Body of pancreas (tissue), 4 donors: Measurements from ENCODE around the gene FHIP2A. TPM values are rescaled to one million over a fixed set of nuclear protein-coding genes. Genes with fewer than 3 reads are reported as not detected.
"Not testable (repeated sequence)": the region's sequence is repeated elsewhere in the genome, so short reads cannot be mapped to it uniquely, and the experiment has no call there.

Source experiments
- ATAC-seq: fragments of 150-250 bp; one replicate; pipeline ENCODE4 v1.9.1; 2016
- DNase-seq, 4 donors: peaks; one replicate each; pipeline ENCODE4 v3.0.0-alpha.2; 2019
- H3K27ac ChIP-seq, 4 donors: fragments of 200-600 bp; sonication (generic); 1 replicate in 3 of 4; 2 replicates in 1 of 4; pipeline versions ENCODE4 v1.5.1 to v1.6.1; 2016 to 2019; ENCODE audit warnings: mild to moderate bottlenecking in 1 of 4, mixed read lengths in 1 of 4, moderate library complexity in 1 of 4
- H3K27me3 ChIP-seq, 2 donors: fragments of 200-600 bp; sonication (generic); one replicate each; pipeline ENCODE4 v1.6.0; 2016; ENCODE audit warnings: mild to moderate bottlenecking in 1 of 2
- H3K36me3 ChIP-seq, 2 donors: fragments of 200-600 bp; sonication (generic); replicated peaks in 1 of 2; 2 replicates each; pipeline ENCODE4 v1.5.1; 2016; ENCODE audit warnings: low read depth in 2 of 2; ENCODE audit not compliant: insufficient read depth in 1 of 2
- H3K4me1 ChIP-seq: fragments of 200-600 bp; sonication (generic); one replicate; pipeline ENCODE4 v1.6.0; 2016
- H3K4me3 ChIP-seq, 2 donors: fragments of 200-600 bp; sonication (generic); 1 replicate in 1 of 2; 2 replicates in 1 of 2; pipeline ENCODE4 v1.5.1; 2016 to 2019
- H3K9me3 ChIP-seq, 3 donors: fragments of 200-600 bp; sonication (generic); 1 replicate in 2 of 3; 2 replicates in 1 of 3; pipeline ENCODE4 v1.5.1; 2016
- CTCF ChIP-seq, 7 experiments: fragments of 450-650 bp in 4 of 7; fragments of 200-600 bp in 3 of 7; sonication (generic) in 3 of 7; IDR thresholded peaks; one replicate each; pipeline ENCODE4 v1.5.1; 2016 to 2019; ENCODE audit warnings: antibody characterized with exemption in 7 of 7
- POLR2A ChIP-seq, 3 donors: fragments of 450-650 bp; IDR thresholded peaks; one replicate each; pipeline ENCODE4 v1.6.1; 2016; ENCODE audit warnings: antibody characterized with exemption in 3 of 3, mild to moderate bottlenecking in 2 of 3
- WGBS, 2 donors: methylation state at CpG; one replicate each; pipeline ENCODE4 v1.1.5; 2017; 5-methylcytosine and 5-hydroxymethylcytosine counted together
- intact Hi-C: fragments of 100-400 bp; cut with DNase I; formaldehyde crosslinking; loops from one replicate; pipeline ENCODE4 v1.15.1; 2023
- total RNA-seq, 2 donors: library from RNA; depleted of rRNA; stranded (reverse); fragments of >200 nt; gene quantifications; one replicate each; pipeline ENCODE4 v1.1.0, GENCODE V29; 2016

Gene FHIP2A
- total RNA-seq, 2 donors from 2014 or later = 14.8 to 19.8 TPM

DNA sequence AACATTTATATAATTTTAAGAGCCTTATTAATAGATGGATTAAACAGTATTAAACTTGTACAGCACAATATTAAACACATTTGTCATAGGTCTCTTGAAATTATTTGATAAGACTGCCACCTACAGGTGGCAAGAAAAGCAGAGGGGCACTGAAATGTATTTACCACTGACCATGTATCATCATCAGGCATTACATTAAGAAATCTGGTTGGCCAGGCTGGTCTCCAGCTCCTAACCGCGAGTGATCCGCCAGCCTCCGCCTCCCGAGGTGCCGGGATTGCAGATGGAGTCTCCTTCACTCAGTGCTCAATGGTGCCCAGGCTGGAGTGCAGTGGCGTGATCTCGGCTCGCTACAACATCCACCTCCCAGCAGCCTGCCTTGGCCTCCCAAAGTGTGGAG lies 35.1 kb upstream of the FHIP2A start:
- not testable (repeated sequence) for H3K4me1 ChIP-seq, H3K4me3 ChIP-seq, H3K27ac ChIP-seq, H3K27me3 ChIP-seq, DNase-seq, H3K36me3 ChIP-seq, H3K9me3 ChIP-seq
- intact Hi-C loops = loop anchor here (10.0 kb wide), 1 partner anchor 482 kb away; no protein-coding TSS in a partner anchor
- TF ChIP-seq CTCF (IDR thresholded peaks at IDR 0.05) = peak; percentile 67 to 85 (median 73)
- 37 to 47% methylated on average over 6 to 9 of the region's 9 CpGs for WGBS, 2 donors
- peak; percentile 68 for ATAC-seq

- not testable (repeated sequence) for H3K27me3 ChIP-seq, H3K4me3 ChIP-seq, H3K36me3 ChIP-seq, H3K9me3 ChIP-seq, ATAC-seq, H3K27ac ChIP-seq, DNase-seq, H3K4me1 ChIP-seq
- intact Hi-C loops = loop anchor here (10.0 kb wide), 1 partner anchor 482 kb away; no protein-coding TSS in a partner anchor
- 67% methylated on average over 1 of the region's 30 CpGs; no CpG with 5 or more reads in 1 of the 2 donors for WGBS, 2 donors
Measured at GRCh38 chr10:114787131-114787530, 34.4 kb upstream of the FHIP2A start.

DNA sequence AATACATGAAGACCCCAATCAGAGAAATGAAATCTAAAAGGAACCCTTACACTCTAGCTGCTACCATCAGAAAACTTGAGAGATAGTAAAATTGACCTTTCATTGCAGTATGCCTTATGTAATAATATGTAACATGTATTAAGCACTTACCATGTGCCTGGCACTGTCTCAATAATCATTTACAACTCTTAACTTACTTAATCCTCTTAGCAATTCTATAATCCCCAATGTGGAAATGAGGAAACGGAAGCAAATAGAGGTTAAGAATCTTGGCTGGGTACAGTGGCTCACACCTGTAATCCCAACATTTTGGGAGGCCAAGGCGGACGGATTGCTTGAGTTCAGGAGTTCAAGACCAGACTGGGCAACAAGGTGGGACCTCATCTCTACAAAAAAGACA lies 29.8 kb upstream of the FHIP2A start:
- DNase-seq (no peak), ATAC-seq (no peak)
- 79 to 94% methylated on average over 3 of the region's 3 CpGs for WGBS, 2 donors
- H3K4me3 ChIP-seq = no peak overlapping the region
- no peaks in the 10 kb centered on the region for H3K27me3 ChIP-seq
- TF ChIP-seq POLR2A (IDR thresholded peaks at IDR 0.05) (no peak), CTCF (IDR thresholded peaks at IDR 0.05) (no peak)
- no peaks in the 10 kb centered on the region for H3K4me1 ChIP-seq
- H3K9me3 ChIP-seq = no peaks in the 10 kb centered on the region
- H3K36me3 ChIP-seq = no peaks in the 10 kb centered on the region
- intact Hi-C loops = loop anchor here (10.0 kb wide), 2 partner anchors 247 to 327 kb away; no protein-coding TSS in a partner anchor
- no peak overlapping the region for H3K27ac ChIP-seq

DNA sequence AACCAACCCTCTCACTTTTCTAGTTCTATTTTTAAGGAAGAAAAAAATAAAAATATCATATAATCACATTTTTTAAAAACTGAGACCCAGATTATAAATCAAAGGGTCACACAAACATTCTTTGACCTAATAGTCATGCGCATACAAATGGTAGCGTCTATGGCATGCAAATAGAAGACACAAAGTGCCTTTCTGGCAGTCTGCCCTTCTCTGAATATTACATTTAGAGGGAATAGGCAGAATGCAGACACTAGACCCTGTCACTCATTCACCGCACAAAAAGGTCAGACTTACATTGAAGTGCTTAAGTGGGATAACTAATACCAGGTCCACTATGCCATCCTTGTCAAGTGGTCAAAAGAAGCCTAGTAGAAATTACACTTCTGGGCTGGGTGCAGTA lies 26.5 kb upstream of the FHIP2A start:
- Histone ChIP-seq H3K27ac (no peak overlapping the region), H3K4me1 (no peaks in the 10 kb centered on the region), H3K4me3 (no peak overlapping the region), H3K36me3 (no peaks in the 10 kb centered on the region), H3K27me3 (no peaks in the 10 kb centered on the region), H3K9me3 (no peaks in the 10 kb centered on the region)
- ATAC-seq = no peak
- intact Hi-C loops = loop anchor here (10.0 kb wide), 2 partner anchors 250 to 330 kb away; no protein-coding TSS in a partner anchor
- TF ChIP-seq CTCF (IDR thresholded peaks at IDR 0.05) (no peak), POLR2A (IDR thresholded peaks at IDR 0.05) (no peak)
- WGBS, 2 donors = 88 to 95% methylated on average over 3 of the region's 3 CpGs
- no peak for DNase-seq

DNA sequence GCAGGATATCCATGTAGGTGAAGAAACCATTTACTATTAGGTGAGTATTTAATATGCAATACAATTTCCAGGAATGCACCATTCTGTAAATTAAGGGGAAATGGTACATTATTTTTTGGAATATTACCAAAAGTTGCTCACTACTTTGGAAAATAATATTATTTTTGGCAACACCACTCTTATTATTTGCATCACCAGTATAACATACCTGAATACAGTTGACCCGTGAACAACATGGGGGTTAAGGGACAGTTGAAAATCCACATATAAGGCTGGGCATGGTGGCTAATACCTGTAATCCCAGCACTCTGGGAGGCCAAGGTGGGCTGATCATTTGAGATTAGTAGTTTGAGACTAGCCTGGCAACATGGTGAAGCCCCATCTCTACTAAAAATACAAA lies 21.2 kb upstream of the FHIP2A start:
- TF ChIP-seq POLR2A (IDR thresholded peaks at IDR 0.05) = no peak
- no peak for TF ChIP-seq CTCF (IDR thresholded peaks at IDR 0.05)
- 89 to 93% methylated on average over 1 of the region's 1 CpG for WGBS, 2 donors
- no peak for DNase-seq
- H3K4me1 ChIP-seq = no peaks in the 10 kb centered on the region
- no peaks in the 10 kb centered on the region for H3K36me3 ChIP-seq
- H3K27me3 ChIP-seq = no peaks in the 10 kb centered on the region
- no peak overlapping the region for H3K4me3 ChIP-seq
- no peaks in the 10 kb centered on the region for H3K9me3 ChIP-seq
- no peak overlapping the region for H3K27ac ChIP-seq
- intact Hi-C loops = no loop called here
- ATAC-seq = no peak
